GM12878 (cell line): ENCODE results near the gene SRP14. TPM values are rescaled to one million over a fixed set of nuclear protein-coding genes. Genes with fewer than 3 reads are reported as not detected.
"Not testable (repeated sequence)": the region's sequence is repeated elsewhere in the genome, so short reads cannot be mapped to it uniquely, and the experiment has no call there.

Experiments used
- ATAC-seq: fragments of 200-7000 bp; cut with Tn5 transposase; 3 replicates; pipeline ENCODE4 v1.9.1; 2020; ENCODE audit warnings: mild to moderate bottlenecking, moderate library complexity
- BruUV-seq: library from RNA; stranded (reverse); fragments of 400-500 nt; replicated peaks from 2 replicates; lab custom pipeline; 2021; lab: Mats Ljungman, UMichigan
- CTCF ChIA-PET: fragments of 300-600 bp; sonication (Branson Sonifier 250); formaldehyde crosslinking; extraction: SDS; loops from one replicate; lab custom pipeline; 2021; ENCODE audit warnings: inconsistent platforms; lab: Yijun Ruan, JAX
- POLR2A ChIA-PET: fragments of 350-600 bp; formaldehyde crosslinking; extraction: SDS; loops from one replicate; lab custom pipeline; 2021; ENCODE audit warnings: inconsistent platforms; lab: Charles Lee
- RAD21 ChIA-PET: fragments of 300-600 bp; sonication (Branson Sonifier 250); formaldehyde crosslinking; loops from one replicate; lab custom pipeline; 2023; ENCODE audit warnings: antibody characterized with exemption; ENCODE audit not compliant: unreplicated experiment; lab: Charles Lee
- SMC1A ChIA-PET: fragments of 300-600 bp; sonication (Branson Sonifier 250); formaldehyde crosslinking; loops from one replicate; lab custom pipeline; 2023; ENCODE audit not compliant: unreplicated experiment, uncharacterized antibody; lab: Charles Lee
- DNase-seq: peaks from one replicate; pipeline ENCODE4 v3.0.0-alpha.2; 2011; ENCODE audit warnings: low read depth, low spot score
- FAIRE-seq: peaks from 3 replicates; lab custom pipeline; 2011; peaks lifted over from hg19 to GRCh38; lab: Jason Lieb, UNC
- H2AFZ ChIP-seq: 2 replicates; pipeline ENCODE4 v1.6.0; 2011; ENCODE audit warnings: low read depth, low read length, control low read depth; ENCODE audit not compliant: control insufficient read depth
- H3K27ac ChIP-seq: 2 replicates; pipeline ENCODE4 v1.5.1; 2011; ENCODE audit warnings: control low read depth; ENCODE audit not compliant: control insufficient read depth, insufficient read depth
- H3K27me3 ChIP-seq, 2 experiments: replicated peaks in 1 of 2; 2 replicates each; pipeline versions ENCODE4 v1.6.0 to v1.6.1; 2011; ENCODE audit warnings: low read length in 1 of 2; ENCODE audit not compliant: control insufficient read depth in 2 of 2, insufficient read depth in 2 of 2
- H3K36me3 ChIP-seq, 2 experiments: 2 replicates each; pipeline ENCODE4 v1.5.1; 2011; ENCODE audit warnings: low read length in 1 of 2; ENCODE audit not compliant: control insufficient read depth in 2 of 2, insufficient read depth in 2 of 2
- H3K4me1 ChIP-seq: 2 replicates; pipeline ENCODE4 v1.6.1; 2011; ENCODE audit warnings: mild to moderate bottlenecking, low read length, moderate library complexity, mixed read lengths; ENCODE audit not compliant: control insufficient read depth, insufficient read depth
- H3K4me2 ChIP-seq: 2 replicates; pipeline ENCODE4 v1.6.0; 2011; ENCODE audit warnings: control low read depth; ENCODE audit not compliant: control insufficient read depth, insufficient read depth
- H3K4me3 ChIP-seq: fragments of 200-600 bp; sonication (generic); 2 replicates; pipeline ENCODE4 v1.5.1; 2016
- H3K79me2 ChIP-seq: 2 replicates; pipeline ENCODE4 v1.6.0; 2011; ENCODE audit warnings: low read length; ENCODE audit not compliant: control insufficient read depth, insufficient read depth
- H3K9ac ChIP-seq: 2 replicates; pipeline ENCODE4 v1.8.0; 2011; ENCODE audit warnings: low read length, control low read depth, mixed read lengths; ENCODE audit not compliant: control insufficient read depth, insufficient read depth
- H3K9me3 ChIP-seq: replicated peaks from 3 replicates; pipeline ENCODE4 v1.5.1; 2011; ENCODE audit warnings: mild to moderate bottlenecking, low read length; ENCODE audit not compliant: control insufficient read depth, insufficient read depth
- H4K20me1 ChIP-seq: 2 replicates; pipeline ENCODE4 v1.6.0; 2011; ENCODE audit not compliant: control insufficient read depth, insufficient read depth
- CEBPZ ChIP-seq: fragments of 150-350 bp; IDR thresholded peaks from 2 replicates; pipeline ENCODE4 v1.6.1; 2016; ENCODE audit warnings: low read depth, low read length
- CHD4 ChIP-seq: fragments of 200-600 bp; sonication (generic); IDR thresholded peaks from 2 replicates; pipeline ENCODE4 v1.6.1; 2016; ENCODE audit warnings: mild to moderate bottlenecking
- CTCF ChIP-seq, 3 experiments: IDR thresholded peaks in 2 of 3; conservative IDR thresholded peaks in 1 of 3; 2 replicates each; pipeline ENCODE4 v1.5.1; 2011; ENCODE audit warnings: low read depth in 3 of 3, low read length in 3 of 3, mild to moderate bottlenecking in 3 of 3, control low read depth in 2 of 3, moderate library complexity in 2 of 3, inconsistent platforms in 1 of 3, mixed read lengths in 1 of 3; ENCODE audit not compliant: control insufficient read depth in 2 of 3, insufficient read depth in 1 of 3; ENCODE audit errors: extremely low read depth in 1 of 3
- RCOR1 ChIP-seq: conservative IDR thresholded peaks from 2 replicates; pipeline ENCODE4 v1.6.1; 2012; ENCODE audit warnings: low read depth, low read length, improper control_type of control experiment
- TCF12 ChIP-seq: IDR thresholded peaks from 2 replicates; pipeline ENCODE4 v1.6.1; 2011; ENCODE audit warnings: low read depth, mild to moderate bottlenecking, low read length
- WGBS: methylation state at CpG from one replicate; pipeline ENCODE4 v1.1.6; 2016; ENCODE audit warnings: low lambda C conversion rate; ENCODE audit not compliant: insufficient replicate concordance, insufficient coverage; ENCODE audit errors: missing lambda C conversion rate; 5-methylcytosine and 5-hydroxymethylcytosine counted together
- in situ Hi-C: fragments of 300-500 bp; cut with MboI; formaldehyde crosslinking; loops from 9 replicates; pipeline ENCODE4 v1.14.3; 2018; ENCODE audit warnings: mixed read lengths
- intact Hi-C: fragments of 100-400 bp; cut with micrococcal nuclease; formaldehyde crosslinking; loops from one replicate; pipeline ENCODE4 v1.14.2; 2022; ENCODE audit not compliant: unreplicated experiment
- polyA plus RNA-seq, 11 experiments: library from polyadenylated mRNA; depleted of rRNA in 4 of 11; unstranded in 6 of 11; stranded (reverse) in 5 of 11; fragments of >200 nt; fragmentation: Nextera tagmentation in 4 of 11; fragmentation: Illumina TruSeq in 1 of 11; extraction: Ambion mirVana in 4 of 11; extraction: Trizol in 1 of 11; gene quantifications; 1 replicate in 1 of 11; 2 replicates in 10 of 11; pipeline versions ENCODE4 v1.2.1 to v1.2.3, GENCODE V29; 2011 to 2016; ENCODE audit warnings: inconsistent platforms in 2 of 11, missing spikeins in 2 of 11, low read depth in 1 of 11
- total RNA-seq, 4 experiments: library from RNA; depleted of rRNA in 3 of 4; stranded (reverse); fragments of >200 nt in 3 of 4; fragmentation: Illumina TruSeq in 1 of 4; extraction: Trizol in 1 of 4; gene quantifications; 2 replicates each; pipeline versions ENCODE4 v1.2.1 to v1.2.3, GENCODE V29; 2013 to 2021

SRP14 gene
- total and polyA plus RNA-seq, 10 of the 15 experiments (the other 5 are each of a cell fraction or from before 2014, with no cell fraction given), result 141 to 1,182 (median 493) TPM

- TF ChIP-seq CTCF (IDR thresholded peaks at IDR 0.05 in 2 of 3, conservative IDR thresholded peaks at IDR 0.05 in 1 of 3; ENCODE audit: control insufficient read depth in 2 of 3, extremely low read depth in 1 of 3, insufficient read depth in 1 of 3, low read depth in 3 of 3, low read length in 3 of 3), result no peak
- TF ChIP-seq RCOR1, result no peak
- no peak for TF ChIP-seq TCF12
- no peak for TF ChIP-seq CHD4
- TF ChIP-seq CEBPZ, result no peak
Measured at GRCh38 chr15:39997031-39997430, 42.0 kb downstream of the SRP14 start (continued).

GRCh38 chr15:39996228-39996627 is 42.8 kb downstream of the SRP14 start:
- H3K4me2 ChIP-seq, RAD21 ChIA-PET, ATAC-seq, H3K4me3 ChIP-seq, H3K27ac ChIP-seq, DNase-seq, H3K4me1 ChIP-seq, H3K36me3 ChIP-seq, H4K20me1 ChIP-seq, FAIRE-seq, BruUV-seq, H3K9ac ChIP-seq, H3K79me2 ChIP-seq, intact Hi-C loops, H3K27me3 ChIP-seq, H3K9me3 ChIP-seq, in situ Hi-C loops, H2AFZ ChIP-seq: not testable (repeated sequence)
- ChIA-PET SMC1A (interaction anchor here (1.0 kb wide), 2 partner anchors 87 to 199 kb away, joined by 3 to 5 read pairs; no protein-coding TSS in a partner anchor), CTCF (interaction anchor here (1.3 kb wide), 1 partner anchor 16 kb away, joined by 3 read pairs; no protein-coding TSS in a partner anchor), POLR2A (interaction anchor here (1.0 kb wide), 1 partner anchor 78 kb away, joined by 3 read pairs; no protein-coding TSS in a partner anchor)
- 98% methylated on average over 2 of the region's 2 CpGs for WGBS

- H4K20me1 ChIP-seq, FAIRE-seq, H3K36me3 ChIP-seq, H3K27me3 ChIP-seq, H2AFZ ChIP-seq, intact Hi-C loops, POLR2A ChIA-PET, H3K4me1 ChIP-seq, H3K9me3 ChIP-seq, H3K4me2 ChIP-seq, DNase-seq, BruUV-seq, H3K79me2 ChIP-seq, H3K9ac ChIP-seq, SMC1A ChIA-PET, in situ Hi-C loops, H3K4me3 ChIP-seq, RAD21 ChIA-PET, H3K27ac ChIP-seq, ATAC-seq: not testable (repeated sequence)
- 94% methylated on average over 3 of the region's 5 CpGs for WGBS
- CTCF ChIA-PET, result interaction anchor here (0.6 kb wide), 1 partner anchor 92 kb away, joined by 3 read pairs; no protein-coding TSS in a partner anchor
Measured at GRCh38 chr15:39992953-39993352, 46.0 kb downstream of the SRP14 start.
